Motor neuron (in vitro differentiated cells): ENCODE measurements around the gene IL1RN. TPM values are rescaled to one million over a fixed set of nuclear protein-coding genes. Genes with fewer than 3 reads are reported as not detected.

Experiments
- ATAC-seq, 8 experiments: fragments of 200-7000 bp; cut with Tn5 transposase; replicated peaks in 6 of 8; 2 replicates each; pipeline ENCODE4 v1.8.0; 2021; ENCODE audit warnings: mild to moderate bottlenecking in 8 of 8, moderate library complexity in 8 of 8
- H3K27ac ChIP-seq, 2 donors: fragments of 250-450 bp; sonication (Bioruptor Pico); 2 replicates each; pipeline ENCODE4 v1.9.0; 2021; ENCODE audit warnings: antibody characterized with exemption in 2 of 2, mild to moderate bottlenecking in 2 of 2, moderate library complexity in 1 of 2
- H3K4me1 ChIP-seq, 2 donors: fragments of 250-450 bp; sonication (Bioruptor Pico); replicated peaks in 1 of 2; 2 replicates each; pipeline ENCODE4 v1.6.1; 2021; ENCODE audit warnings: antibody characterized with exemption in 2 of 2, mild to moderate bottlenecking in 2 of 2, moderate library complexity in 1 of 2
- H3K4me3 ChIP-seq, 5 donors: fragments of 250-450 bp; sonication (Bioruptor Pico); 2 replicates each; pipeline ENCODE4 v1.9.0; 2021; ENCODE audit warnings: antibody characterized with exemption in 5 of 5, mild to moderate bottlenecking in 5 of 5, moderate library complexity in 4 of 5
- WGBS, 10 experiments: fragments of 450-650 bp; shearing (Covaris generic); methylation state at CpG; one replicate each; pipeline ENCODE4 v1.0.0; 2022; 5-methylcytosine and 5-hydroxymethylcytosine counted together
- in situ Hi-C, 9 experiments: fragments of 400-800 bp; cut with MboI; loops; one replicate each; pipeline ENCODE4 v1.15.0; 2021; ENCODE audit warnings: low sequenced_read_pairs in 9 of 9, low pct_unique_long_range_greater_than_20kb in 2 of 9; ENCODE audit not compliant: unreplicated experiment in 9 of 9
- total RNA-seq, 8 experiments: library from RNA; unstranded; fragments of 300-600 nt; gene quantifications; 2 replicates each; pipeline versions ENCODE4 v1.2.3 to v1.2.4, GENCODE V29; 2022

The IL1RN gene
- total RNA-seq, 8 experiments from 2014 or later: 0.21 to 1.3 (median 0.69) TPM; not detected in 4

DNA sequence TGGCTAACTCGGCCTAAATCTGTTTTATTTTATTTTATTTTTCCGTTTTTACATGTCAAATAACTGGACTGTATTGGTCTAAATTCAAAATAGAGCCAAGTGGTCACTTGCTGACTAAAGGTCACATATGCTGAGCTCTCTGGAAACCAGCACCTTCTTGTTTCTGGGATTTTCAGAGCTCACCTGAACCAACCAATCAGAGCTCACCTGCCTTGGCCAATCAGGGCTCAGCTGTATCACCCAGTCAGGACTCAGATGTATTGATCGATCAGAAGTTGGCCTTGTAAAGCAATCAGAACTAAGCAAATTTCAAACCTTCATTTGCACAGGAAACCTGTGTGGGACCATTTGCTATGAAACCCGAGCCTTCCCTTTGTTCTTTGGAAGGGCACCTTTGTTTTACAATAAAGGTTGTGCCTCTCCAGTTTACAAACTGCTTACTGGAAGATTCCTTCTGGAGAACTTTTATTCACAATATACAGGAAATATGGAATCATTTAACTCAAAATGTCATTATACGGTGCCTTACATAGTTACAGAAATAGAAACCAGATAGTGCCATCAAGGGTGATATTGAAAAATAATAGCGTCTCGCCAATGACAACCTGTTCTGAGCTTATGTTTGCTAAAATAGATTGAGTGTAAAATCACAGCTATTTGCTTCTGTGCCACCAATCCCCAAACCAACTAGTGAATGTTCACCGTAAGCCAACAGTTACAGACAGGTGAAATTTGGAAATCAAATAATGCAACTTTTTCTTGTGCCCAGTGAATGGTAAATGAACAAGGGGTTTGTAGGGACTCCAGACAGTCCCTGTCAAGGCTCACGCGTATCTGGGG lies 29.1 kb downstream of the IL1RN start:
- H3K4me3 ChIP-seq: peak overlapping the region; percentile 36 to 47 (median 43)
- ATAC-seq: no peak
- 36 to 86% (median 62%) methylated on average over 1 to 8 of the region's 10 CpGs for WGBS, 10 experiments
- H3K27ac ChIP-seq: no peak overlapping the region
- in situ Hi-C loops: no loop called here
- H3K4me1 ChIP-seq: no peaks in the 10 kb centered on the region

DNA sequence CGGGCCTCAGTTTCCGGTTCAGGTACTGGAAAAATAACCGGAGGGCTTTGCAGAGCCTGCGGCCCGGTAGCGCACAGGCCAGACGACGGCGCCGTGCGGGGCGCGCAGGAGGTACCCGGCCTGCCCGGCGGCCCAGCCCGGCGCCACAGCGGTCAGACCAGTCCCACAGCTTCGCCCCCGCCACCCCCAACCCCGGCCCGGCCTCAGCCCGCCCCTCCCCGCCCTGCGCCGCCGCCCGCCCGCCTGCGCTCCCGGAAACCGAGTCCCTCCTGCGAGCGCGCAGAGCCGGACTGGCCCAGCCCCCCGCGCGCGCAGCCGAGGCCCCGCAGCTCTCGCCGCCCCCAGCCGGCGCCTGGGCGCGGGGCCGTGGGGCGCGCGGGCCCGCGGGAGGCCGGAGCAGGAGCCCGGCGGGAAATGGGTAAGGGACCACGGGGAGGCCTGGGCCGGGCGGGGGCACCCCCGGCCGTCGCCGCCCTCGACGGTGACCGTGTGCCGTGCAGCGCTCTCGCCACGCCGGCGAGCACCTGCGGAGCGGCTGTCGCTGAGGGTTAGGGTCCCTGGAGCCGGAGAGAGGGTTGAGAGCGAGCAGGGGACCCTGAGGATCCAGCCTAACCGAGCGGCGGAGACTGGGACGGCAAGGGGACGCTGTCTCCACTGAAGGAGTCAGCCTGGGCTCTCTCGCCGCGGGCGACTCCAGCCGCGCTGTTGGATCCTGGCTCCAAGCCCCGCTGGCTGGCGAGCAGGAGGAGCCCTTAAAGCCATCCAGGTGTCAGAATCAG lies 29.9 kb downstream of the IL1RN start:
- in situ Hi-C loops: no loop called here
- H3K27ac ChIP-seq: no peak overlapping the region
- H3K4me3 ChIP-seq: peak overlapping the region; percentile 36 to 47 (median 43)
- peak; percentile 68 to 91 (median 88) for ATAC-seq
- 0 to 6% methylated on average over 1 to 19 of the region's 92 CpGs; no CpG with 5 or more reads in 8 of the 10 experiments for WGBS, 10 experiments
- no peaks in the 10 kb centered on the region for H3K4me1 ChIP-seq

DNA sequence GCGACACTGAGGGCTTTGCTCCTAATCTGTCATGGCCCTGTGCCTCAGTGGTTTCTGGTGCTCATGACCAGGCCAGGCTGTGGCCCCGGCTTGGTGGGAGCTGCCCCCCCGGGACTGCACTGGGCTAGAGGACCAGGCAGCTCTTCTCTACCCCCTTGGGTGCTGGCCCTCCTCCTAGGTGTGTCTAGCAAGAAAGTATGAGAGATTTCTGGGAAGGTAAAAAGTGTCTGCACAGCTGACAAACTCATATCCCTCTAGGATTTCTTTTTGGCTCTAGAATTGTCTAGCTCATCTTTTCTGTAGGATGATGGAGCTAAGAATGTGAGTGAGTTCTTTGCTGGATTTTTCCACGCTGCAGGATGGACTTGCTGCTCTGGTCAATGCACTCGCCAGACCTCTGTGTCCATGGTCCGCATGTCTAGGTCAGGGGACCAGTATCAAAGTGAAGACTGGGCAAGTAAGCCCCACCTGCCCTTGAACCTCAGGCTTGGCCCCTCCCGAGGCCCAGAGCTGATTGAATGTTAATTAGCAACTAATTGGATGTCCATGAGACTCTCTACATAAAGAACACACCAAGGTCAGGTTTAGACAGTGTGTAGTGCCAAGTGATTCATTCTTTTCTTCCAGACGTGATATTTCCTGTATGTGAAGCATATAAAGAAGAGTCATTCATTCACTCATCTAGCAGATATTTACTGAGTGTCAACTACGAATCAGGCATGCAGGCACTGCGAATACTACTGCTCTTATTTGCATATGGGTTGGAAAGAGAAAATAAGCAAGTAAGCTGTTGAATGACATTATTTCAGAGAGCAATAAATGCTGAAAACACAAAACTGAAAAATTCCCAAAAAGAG lies 30.7 kb downstream of the IL1RN start:
- H3K4me3 ChIP-seq: peak overlapping the region; percentile 36 to 47 (median 43)
- peak in 4 of 8 experiments; percentile 4 to 76 (median 22) for ATAC-seq
- 0 to 80% (median 55%) methylated on average over 1 to 8 of the region's 10 CpGs; no CpG with 5 or more reads in 1 of the 10 experiments for WGBS, 10 experiments
- no peaks in the 10 kb centered on the region for H3K4me1 ChIP-seq
- no peak overlapping the region for H3K27ac ChIP-seq
- in situ Hi-C loops: no loop called here

DNA sequence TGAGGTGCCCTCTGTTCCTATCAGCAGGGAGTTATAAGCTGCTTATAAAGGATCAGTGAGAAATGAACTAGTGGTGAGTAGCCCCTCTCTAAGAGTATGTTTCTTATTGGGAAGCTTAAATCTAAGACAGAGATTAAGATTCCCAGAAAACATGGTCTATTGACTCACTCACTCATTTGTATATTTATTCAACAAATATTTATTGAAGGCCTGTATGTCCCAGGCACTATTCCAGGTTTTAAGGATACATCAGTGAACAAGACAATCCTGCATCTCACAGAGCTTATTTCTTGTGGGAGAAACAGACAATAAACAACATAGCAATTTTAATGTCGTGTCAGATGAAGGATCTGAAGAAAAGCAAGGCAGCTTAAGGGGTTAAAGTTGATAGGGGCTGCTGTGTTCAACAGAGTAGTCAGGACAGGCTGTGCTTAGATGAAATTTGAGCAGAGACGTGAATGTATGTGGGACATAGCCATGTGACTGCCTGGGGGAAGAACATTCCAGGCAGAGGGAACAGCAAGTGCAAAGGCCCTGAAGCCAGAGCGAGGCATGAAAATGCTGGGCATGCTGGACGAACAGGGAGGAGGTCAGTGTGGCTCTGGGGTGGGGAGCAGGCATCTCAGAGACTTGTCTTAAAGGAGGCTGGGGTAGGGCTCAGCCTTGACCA lies 31.6 kb downstream of the IL1RN start:
- Histone ChIP-seq H3K4me1 (no peaks in the 10 kb centered on the region), H3K27ac (no peak overlapping the region), H3K4me3 (no peak overlapping the region)
- WGBS, 10 experiments: 33 to 100% (median 84%) methylated on average over 1 to 3 of the region's 4 CpGs; no CpG with 5 or more reads in 2 of the 10 experiments
- in situ Hi-C loops: no loop called here
- ATAC-seq: peak in 2 of 8 experiments; percentile 10 to 38

DNA sequence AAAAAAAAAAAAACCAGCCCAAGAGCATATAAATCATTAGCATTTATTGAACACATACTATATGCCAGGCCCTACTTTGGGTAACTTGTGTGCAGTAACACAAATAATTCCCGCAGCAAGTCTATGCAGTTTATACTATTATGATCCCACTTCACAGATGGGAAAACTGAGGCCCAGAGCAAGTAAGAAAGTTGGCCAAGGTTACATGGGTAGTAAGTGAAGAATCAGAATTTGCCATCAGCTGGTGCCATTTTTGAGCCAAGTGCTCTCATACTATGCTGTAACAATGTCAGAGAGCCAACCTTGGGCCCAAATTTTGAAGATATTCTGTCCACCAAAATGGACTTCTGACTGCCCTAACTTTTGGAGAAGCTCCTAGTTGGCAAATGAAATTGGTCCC lies 32.9 kb downstream of the IL1RN start:
- no peak for ATAC-seq
- in situ Hi-C loops: no loop called here
- Histone ChIP-seq H3K4me1 (peaks cover 6 to 8% of the 10 kb centered on the region in 2 donors), H3K4me3 (no peak overlapping the region), H3K27ac (no peak overlapping the region)
- WGBS, 10 experiments: 88 to 100% (median 100%) methylated on average over 1 of the region's 1 CpG; no CpG with 5 or more reads in 3 of the 10 experiments

DNA sequence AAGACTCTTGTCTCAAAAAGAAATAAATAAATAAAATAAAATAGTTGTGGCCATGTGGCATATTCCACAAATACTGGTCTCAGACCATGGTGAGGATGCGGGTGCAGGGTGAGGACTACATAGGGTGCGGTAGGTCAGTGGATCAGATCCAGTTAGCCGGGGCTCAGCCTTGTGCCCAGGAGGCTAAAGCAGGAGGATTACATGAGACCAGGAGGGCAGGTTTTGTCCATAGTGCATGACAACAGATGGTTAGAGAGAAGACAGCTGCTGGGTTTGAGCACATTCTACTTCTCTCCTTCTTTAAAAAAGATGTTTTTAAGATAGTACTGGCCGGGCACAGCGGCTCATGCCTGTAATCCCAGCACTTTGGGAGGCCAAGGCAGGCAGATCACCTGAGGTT lies 33.6 kb downstream of the IL1RN start:
- Histone ChIP-seq H3K4me1 (peaks cover 9 to 10% of the 10 kb centered on the region in 2 donors), H3K4me3 (no peak overlapping the region), H3K27ac (no peak overlapping the region)
- 53 to 100% (median 83%) methylated on average over 1 to 5 of the region's 5 CpGs; no CpG with 5 or more reads in 3 of the 10 experiments for WGBS, 10 experiments
- no peak for ATAC-seq
- in situ Hi-C loops: no loop called here

DNA sequence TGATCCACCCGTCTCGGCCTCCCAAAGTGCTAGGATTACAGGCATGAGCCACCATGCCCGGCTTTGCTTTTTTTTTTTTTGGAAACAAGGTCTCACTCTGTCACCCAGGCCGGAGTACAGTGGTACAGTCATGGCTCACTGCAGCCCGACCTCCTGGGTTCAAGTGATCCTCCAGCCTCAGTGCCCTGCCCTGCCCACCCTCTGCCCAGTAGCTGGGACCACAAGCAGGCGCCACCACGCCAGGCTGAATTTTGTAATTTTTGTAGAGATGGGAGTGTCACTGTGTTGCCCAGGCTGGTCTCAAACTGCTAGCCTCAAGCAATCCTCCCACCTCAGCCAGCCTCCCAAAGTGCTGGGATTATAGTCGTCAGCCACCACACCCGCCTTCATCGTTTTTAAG lies 34.8 kb downstream of the IL1RN start:
- WGBS, 10 experiments: 57 to 96% (median 91%) methylated on average over 1 to 4 of the region's 10 CpGs; no CpG with 5 or more reads in 5 of the 10 experiments
- in situ Hi-C loops: no loop called here
- ATAC-seq: no peak
- H3K4me1 ChIP-seq: peaks cover 9 to 10% of the 10 kb centered on the region in 2 donors
- no peak overlapping the region for H3K4me3 ChIP-seq
- H3K27ac ChIP-seq: no peak overlapping the region

DNA sequence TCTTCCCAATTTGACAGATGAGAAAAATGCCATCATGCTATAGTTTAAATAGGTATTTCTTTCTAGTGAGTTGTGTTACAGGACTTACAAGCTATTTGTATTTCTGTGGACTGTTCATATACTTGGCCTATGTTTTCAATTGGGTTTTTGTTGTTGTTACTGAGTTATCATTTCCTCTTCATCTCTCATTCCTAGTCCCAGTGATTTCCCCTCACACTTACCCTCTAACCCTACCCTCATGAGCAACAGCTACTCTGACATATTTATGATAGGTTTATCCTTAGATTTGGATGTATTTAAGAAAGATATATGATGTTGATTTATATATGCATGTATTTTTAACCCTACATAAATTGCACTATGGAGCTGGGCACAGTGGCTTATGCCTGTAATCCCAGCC lies 35.5 kb downstream of the IL1RN start:
- no peak overlapping the region for H3K4me3 ChIP-seq
- in situ Hi-C loops: no loop called here
- no peak for ATAC-seq
- H3K27ac ChIP-seq: no peak overlapping the region
- peaks cover 9 to 10% of the 10 kb centered on the region in 2 donors for H3K4me1 ChIP-seq

DNA sequence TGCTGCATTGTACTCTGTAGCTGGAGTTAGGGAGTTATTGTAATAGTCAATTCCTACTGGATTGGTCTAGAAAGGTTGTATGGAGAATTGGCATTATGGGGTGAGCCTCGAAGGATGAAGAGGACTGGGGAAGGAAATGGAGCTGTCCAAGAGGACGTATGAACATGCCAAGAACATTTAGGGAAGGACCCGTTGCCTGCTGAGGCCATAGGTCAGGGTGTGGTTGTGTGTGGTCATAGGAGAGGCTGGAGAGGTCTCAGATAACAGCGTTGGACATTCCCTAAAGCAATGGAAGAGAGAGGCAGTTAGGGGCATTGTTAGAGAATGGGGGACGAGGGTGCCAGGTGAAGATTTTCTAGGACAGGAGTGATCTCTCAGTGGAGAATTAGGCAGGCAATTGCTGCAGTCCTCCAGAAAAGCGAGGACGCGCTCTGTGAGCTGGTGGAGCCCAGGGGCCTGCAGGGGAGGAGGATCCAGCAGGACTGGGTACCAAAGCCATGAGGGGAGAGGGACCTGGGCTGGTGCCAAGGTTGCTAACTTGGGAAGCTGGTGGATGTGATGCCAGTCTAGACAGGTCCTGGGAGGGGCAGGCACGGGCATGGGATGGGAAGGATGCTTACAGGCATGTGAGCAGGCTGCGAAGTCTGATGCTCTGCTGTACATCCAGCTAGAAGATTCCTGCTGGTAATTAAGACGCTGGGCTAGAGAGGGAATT lies 37.0 kb downstream of the IL1RN start:
- peaks cover 9 to 10% of the 10 kb centered on the region in 2 donors for H3K4me1 ChIP-seq
- WGBS, 10 experiments: 53 to 100% (median 85%) methylated on average over 1 to 8 of the region's 11 CpGs
- no peak for ATAC-seq
- H3K4me3 ChIP-seq: no peak overlapping the region
- in situ Hi-C loops: no loop called here
- no peak overlapping the region for H3K27ac ChIP-seq

DNA sequence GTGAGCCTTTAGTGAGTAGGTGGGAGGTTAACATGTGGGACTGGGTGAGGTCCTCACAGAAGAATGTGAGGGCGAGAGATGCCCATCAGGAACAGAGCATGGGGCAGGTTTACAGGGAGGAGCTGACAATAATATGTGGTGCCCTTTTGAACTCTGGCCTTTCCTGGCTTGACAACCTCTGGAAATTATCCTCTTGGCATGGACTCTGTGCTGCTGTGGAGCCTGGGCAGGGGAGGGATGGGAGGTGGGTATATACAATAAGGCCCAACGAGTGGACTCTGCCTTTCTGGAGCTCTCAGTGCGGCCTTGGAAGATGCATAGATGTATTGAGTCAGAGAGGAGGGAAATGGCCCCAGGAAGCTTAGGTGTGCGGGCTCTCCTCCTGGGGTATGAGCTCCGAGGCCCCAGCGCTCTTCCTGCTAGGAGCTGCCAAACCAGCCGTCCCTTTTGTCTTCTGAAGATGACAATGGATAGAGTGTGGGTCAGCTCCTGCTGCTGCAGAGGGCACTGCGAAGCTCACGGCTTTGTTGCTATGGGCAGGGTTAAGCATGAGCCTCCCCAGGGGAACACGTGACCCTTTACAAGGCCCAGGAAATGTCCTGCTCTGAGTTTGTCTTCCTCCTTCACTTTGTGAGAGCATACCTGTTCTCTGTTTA lies 37.7 kb downstream of the IL1RN start:
- in situ Hi-C loops: no loop called here
- no peak overlapping the region for H3K27ac ChIP-seq
- H3K4me3 ChIP-seq: no peak overlapping the region
- 42 to 100% (median 76%) methylated on average over 1 to 7 of the region's 10 CpGs; no CpG with 5 or more reads in 5 of the 10 experiments for WGBS, 10 experiments
- ATAC-seq: peak in 5 of 8 experiments; percentile 54 to 96 (median 95)
- H3K4me1 ChIP-seq: peaks cover 9 to 10% of the 10 kb centered on the region in 2 donors

DNA sequence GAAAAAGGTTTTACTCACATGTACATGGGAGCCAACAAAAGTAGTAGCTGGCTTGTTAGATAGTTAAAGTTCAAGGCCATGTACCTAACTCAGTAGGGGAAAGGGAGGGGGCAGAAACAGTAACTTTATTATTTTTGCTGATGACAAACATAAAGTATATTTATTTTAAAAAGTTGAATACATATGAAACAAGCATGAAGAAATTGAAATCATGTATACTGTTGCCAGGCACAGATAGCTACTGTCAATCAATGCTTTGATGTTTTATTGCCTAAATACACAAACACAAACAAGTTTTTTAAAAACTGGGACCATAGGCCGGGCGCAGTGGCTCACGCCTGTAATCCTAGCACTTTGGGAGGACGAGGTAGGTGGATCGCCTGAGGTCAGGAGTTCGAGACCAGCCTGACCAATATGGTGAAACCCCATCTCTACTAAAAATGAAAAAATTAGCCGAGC lies 38.8 kb downstream of the IL1RN start:
- H3K4me3 ChIP-seq: no peak overlapping the region
- H3K4me1 ChIP-seq: peaks cover 9 to 10% of the 10 kb centered on the region in 2 donors
- WGBS, 10 experiments: 60 to 100% (median 95%) methylated on average over 3 to 7 of the region's 7 CpGs; no CpG with 5 or more reads in 4 of the 10 experiments
- in situ Hi-C loops: no loop called here
- ATAC-seq: no peak
- no peak overlapping the region for H3K27ac ChIP-seq
